Effector memory CD8-positive, alpha-beta T cell (primary cell): ENCODE data around the gene RUFY2.
"Not testable (repeated sequence)": the region's sequence is repeated elsewhere in the genome, so short reads cannot be mapped to it uniquely, and the experiment has no call there.

Source experiments
- ATAC-seq: fragments of 150-1000 bp; cut with Tn5 transposase; replicated peaks from 2 replicates; pipeline ENCODE4 v1.10.0; 2021; ENCODE audit warnings: mild to moderate bottlenecking, moderate library complexity
- DNase-seq, 3 experiments: peaks; one replicate each; pipeline ENCODE4 v3.0.0; 2021
- H3K27ac Mint-ChIP-seq, 2 donors: one replicate each; pipeline ENCODE4 v1.8.0; 2022; ENCODE audit warnings: mild to moderate bottlenecking in 2 of 2, mixed read lengths in 2 of 2, moderate library complexity in 2 of 2
- H3K27me3 Mint-ChIP-seq, 2 donors: one replicate each; pipeline ENCODE4 v1.8.0; 2022; ENCODE audit warnings: mixed read lengths in 2 of 2
- H3K36me3 Mint-ChIP-seq: one replicate; pipeline ENCODE4 v1.8.0; 2022; ENCODE audit warnings: mild to moderate bottlenecking, moderate library complexity, mixed read lengths; ENCODE audit not compliant: insufficient read depth
- H3K4me1 Mint-ChIP-seq, 2 donors: one replicate each; pipeline ENCODE4 v1.8.0; 2022; ENCODE audit warnings: low read depth in 2 of 2, mixed read lengths in 2 of 2
- H3K4me3 Mint-ChIP-seq, 2 donors: one replicate each; pipeline ENCODE4 v1.8.0; 2022; ENCODE audit warnings: mild to moderate bottlenecking in 2 of 2, mixed read lengths in 2 of 2, moderate library complexity in 2 of 2
- H3K9me3 Mint-ChIP-seq, 2 donors: one replicate each; pipeline ENCODE4 v1.8.0; 2022; ENCODE audit warnings: mixed read lengths in 2 of 2
- total RNA-seq, 9 experiments: gene quantifications; one replicate each; lab custom pipeline; 2026; lab: John Stamatoyannopoulos, UW

Gene RUFY2, protein sequence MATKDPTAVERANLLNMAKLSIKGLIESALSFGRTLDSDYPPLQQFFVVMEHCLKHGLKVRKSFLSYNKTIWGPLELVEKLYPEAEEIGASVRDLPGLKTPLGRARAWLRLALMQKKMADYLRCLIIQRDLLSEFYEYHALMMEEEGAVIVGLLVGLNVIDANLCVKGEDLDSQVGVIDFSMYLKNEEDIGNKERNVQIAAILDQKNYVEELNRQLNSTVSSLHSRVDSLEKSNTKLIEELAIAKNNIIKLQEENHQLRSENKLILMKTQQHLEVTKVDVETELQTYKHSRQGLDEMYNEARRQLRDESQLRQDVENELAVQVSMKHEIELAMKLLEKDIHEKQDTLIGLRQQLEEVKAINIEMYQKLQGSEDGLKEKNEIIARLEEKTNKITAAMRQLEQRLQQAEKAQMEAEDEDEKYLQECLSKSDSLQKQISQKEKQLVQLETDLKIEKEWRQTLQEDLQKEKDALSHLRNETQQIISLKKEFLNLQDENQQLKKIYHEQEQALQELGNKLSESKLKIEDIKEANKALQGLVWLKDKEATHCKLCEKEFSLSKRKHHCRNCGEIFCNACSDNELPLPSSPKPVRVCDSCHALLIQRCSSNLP
- 15.2 to 49.5 (median 20.2) reads per million in 9 experiments for total RNA-seq

DNA sequence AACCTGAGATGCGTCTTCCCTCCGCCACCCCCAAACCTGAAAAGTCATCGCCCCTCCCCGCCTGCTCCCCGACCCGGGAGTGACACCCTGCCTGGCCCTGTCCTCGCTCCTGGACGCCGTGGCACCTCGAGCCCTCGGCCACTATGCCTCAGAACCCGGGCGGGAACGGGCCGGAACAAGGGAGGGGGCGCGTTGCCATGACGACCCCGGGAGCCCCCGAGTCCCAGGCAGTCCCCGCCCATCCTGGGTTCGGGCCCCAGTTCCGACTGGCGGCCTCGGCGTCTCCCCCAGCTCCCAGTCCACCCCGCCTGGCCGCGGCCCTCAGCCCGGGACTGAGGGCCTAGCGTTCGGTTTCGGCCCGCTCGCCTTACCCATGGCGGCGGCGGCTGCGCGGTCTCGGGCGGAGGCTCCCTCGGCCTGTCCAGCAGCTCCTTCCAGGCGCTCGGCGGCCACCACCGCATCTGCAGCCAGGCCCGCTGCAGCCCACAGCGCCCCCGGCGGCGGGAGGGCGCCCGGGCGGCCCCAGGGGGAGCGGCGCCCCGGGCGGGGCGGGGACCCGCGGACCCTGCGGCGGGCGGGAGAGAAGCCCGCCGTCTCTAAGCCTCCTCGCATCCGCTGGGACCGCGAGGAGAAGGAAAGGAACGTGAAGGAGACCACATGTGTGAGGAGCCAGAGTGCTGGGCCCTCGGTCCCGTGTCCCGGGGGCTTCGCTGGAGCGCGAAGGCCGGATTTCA, at the start of gene RUFY2:
TSS of gene RUFY2 (minus strand) at position 463 of the 734 bp plus-strand sequence. CDS start at position 375, 88 bp downstream.
- peak within 1 kb of the TSS; percentile 92 for H3K27ac Mint-ChIP-seq
- no peaks in the 10 kb centered on the region for H3K27me3 Mint-ChIP-seq
- H3K9me3 Mint-ChIP-seq: no peaks in the 10 kb centered on the region
- DNase-seq: peak; percentile 68 to 78 (median 77)
- peaks cover 13 to 23% of the 10 kb centered on the region in 2 donors for H3K4me1 Mint-ChIP-seq
- peak; percentile 94 for ATAC-seq
- peak within 1 kb of the TSS; percentile 87 to 94 for H3K4me3 Mint-ChIP-seq
- peaks cover 7% of the 10 kb centered on the region for H3K36me3 Mint-ChIP-seq

DNA sequence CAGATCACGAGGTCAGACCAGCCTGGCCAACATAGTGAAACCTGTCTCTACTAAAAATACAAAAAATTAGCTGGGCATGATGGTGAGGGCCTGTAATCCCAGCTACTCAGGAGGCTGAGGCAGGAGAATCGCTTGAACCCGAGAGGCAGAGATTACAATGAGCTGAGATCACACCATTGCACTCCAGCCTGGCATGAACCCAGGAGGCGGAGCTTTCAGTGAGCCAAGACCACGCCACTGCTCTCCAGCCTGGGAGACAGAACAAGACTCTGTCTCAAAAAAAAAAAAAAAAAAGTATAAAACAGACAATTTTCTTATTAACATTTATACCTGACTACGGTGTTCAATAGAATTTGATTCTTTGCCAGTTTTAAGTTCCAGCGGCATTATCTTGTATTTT, 42.6 kb upstream of the RUFY2 start:
- not testable (repeated sequence) for H3K27ac Mint-ChIP-seq, DNase-seq, H3K9me3 Mint-ChIP-seq, H3K36me3 Mint-ChIP-seq, H3K27me3 Mint-ChIP-seq, H3K4me3 Mint-ChIP-seq, ATAC-seq, H3K4me1 Mint-ChIP-seq

DNA sequence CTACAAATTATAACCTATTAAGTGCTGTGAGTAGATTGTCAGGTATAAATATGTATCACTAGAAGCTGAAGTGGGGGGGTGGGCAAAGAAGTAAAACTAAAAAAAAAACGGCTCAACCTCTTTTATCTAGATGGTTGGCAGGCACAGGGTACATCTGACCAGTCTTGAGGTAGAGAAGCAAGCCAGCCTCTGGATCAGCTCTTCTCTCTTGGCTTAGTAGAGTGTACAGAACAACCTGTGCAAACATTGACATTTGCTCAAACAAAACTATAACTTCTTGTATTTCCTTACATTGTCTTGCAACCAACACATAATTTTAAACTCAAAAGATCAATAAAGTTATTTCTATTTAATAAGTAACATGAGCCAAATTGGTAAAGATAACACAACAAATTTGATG, 39.1 kb upstream of the RUFY2 start:
- DNase-seq (no peak), ATAC-seq (no peak)
- no peaks in the 10 kb centered on the region for H3K4me1 Mint-ChIP-seq
- H3K4me3 Mint-ChIP-seq: no peak overlapping the region
- no peaks in the 10 kb centered on the region for H3K27me3 Mint-ChIP-seq
- H3K9me3 Mint-ChIP-seq: no peaks in the 10 kb centered on the region
- H3K36me3 Mint-ChIP-seq: peaks cover 5% of the 10 kb centered on the region
- peak overlapping the region in 1 of 2 donors; percentile 17 for H3K27ac Mint-ChIP-seq

DNA sequence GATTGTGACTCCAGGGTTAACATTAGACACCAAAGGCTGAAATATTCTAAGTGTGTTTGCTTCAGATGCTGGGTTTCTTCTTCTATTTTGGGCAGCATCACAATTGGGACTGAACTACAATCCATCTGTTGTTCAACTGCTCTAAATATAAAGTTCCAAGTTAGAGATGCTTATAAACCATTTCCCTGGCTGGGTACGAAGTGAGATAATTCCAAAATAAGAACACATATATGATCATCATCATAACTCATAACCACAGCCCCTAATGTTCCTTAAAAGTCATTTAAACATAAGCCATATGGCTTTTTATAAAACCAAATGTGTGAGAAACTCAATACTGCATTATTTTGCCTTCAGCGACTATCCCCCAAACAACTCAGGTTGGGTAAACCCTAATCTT, 35.9 kb upstream of the RUFY2 start:
- no peak overlapping the region for H3K27ac Mint-ChIP-seq
- no peak for DNase-seq
- no peaks in the 10 kb centered on the region for H3K9me3 Mint-ChIP-seq
- no peak overlapping the region for H3K4me3 Mint-ChIP-seq
- H3K36me3 Mint-ChIP-seq: peaks cover 2% of the 10 kb centered on the region
- no peak for ATAC-seq
- no peaks in the 10 kb centered on the region for H3K4me1 Mint-ChIP-seq
- H3K27me3 Mint-ChIP-seq: no peaks in the 10 kb centered on the region

DNA sequence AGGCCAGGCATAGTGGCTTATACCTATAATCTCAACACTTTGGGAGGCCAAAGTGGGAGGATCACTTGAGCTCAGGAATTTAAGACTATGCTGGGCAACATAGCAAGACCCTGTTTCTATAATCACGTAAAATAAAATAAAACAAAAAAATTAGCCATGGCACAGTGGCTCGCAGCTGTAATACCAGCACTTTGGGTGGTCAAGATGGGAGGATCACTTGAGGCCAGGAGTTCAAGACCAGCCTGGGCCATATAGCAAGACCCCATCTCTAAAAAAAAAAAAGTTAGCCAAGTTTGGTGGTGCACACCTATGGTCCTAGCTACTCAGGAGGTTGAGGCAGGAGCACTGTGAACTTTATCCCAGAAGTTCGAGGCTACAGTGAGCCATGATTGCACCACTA, 33.8 kb upstream of the RUFY2 start:
- ATAC-seq: no peak
- H3K36me3 Mint-ChIP-seq: peaks cover 2% of the 10 kb centered on the region

DNA sequence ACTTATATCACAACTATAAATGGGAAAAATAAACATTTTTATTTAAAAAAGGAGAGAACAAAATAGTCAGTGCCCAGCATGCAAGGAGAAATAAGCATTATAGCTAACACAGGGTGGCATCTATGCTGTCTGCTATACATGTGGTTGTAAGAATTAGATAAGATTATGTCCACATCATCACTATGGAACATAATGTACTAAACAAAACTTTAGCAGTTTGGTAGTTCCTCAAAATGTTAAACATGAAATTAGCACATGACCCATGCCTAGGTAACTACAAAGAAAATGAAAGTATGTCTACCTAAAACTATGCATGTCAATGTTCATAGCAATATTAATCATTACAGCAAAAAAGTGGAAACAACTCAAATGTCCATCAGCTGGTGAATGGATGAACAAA, 28.7 kb upstream of the RUFY2 start:
- no peak for DNase-seq
- no peak overlapping the region for H3K4me3 Mint-ChIP-seq
- no peaks in the 10 kb centered on the region for H3K9me3 Mint-ChIP-seq
- H3K36me3 Mint-ChIP-seq: peaks cover 2% of the 10 kb centered on the region
- ATAC-seq: no peak
- H3K27me3 Mint-ChIP-seq: no peaks in the 10 kb centered on the region
- no peaks in the 10 kb centered on the region for H3K4me1 Mint-ChIP-seq
- H3K27ac Mint-ChIP-seq: no peak overlapping the region

More for the DNA sequence above, 33.8 kb upstream of the RUFY2 start:
- no peak overlapping the region for H3K27ac Mint-ChIP-seq
- no peaks in the 10 kb centered on the region for H3K27me3 Mint-ChIP-seq
- no peak overlapping the region for H3K4me3 Mint-ChIP-seq
- H3K9me3 Mint-ChIP-seq: no peaks in the 10 kb centered on the region
- no peak for DNase-seq
- no peaks in the 10 kb centered on the region for H3K4me1 Mint-ChIP-seq

DNA sequence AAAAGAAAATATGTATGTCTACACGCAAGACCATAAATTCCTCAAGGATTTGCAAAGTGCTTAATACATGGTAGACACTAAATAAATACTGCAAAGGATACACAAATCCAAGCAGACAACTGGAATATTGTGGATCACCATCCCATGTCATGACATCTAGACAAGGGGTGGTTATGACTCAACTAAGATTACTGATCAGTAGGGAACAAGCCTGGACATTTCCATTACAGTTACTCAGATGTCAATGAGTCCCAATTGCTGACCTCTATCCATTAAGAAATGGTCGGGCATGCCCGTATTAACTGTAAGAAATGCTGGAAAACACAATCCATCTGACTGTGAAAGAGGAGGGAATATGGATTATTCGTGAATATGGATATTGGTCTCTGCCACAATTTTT, 27.6 kb upstream of the RUFY2 start:
- DNase-seq (no peak), ATAC-seq (no peak)
- H3K4me1 Mint-ChIP-seq: no peaks in the 10 kb centered on the region
- H3K27me3 Mint-ChIP-seq: no peaks in the 10 kb centered on the region
- no peak overlapping the region for H3K27ac Mint-ChIP-seq
- no peaks in the 10 kb centered on the region for H3K9me3 Mint-ChIP-seq
- H3K4me3 Mint-ChIP-seq: no peak overlapping the region
- H3K36me3 Mint-ChIP-seq: peaks cover 2% of the 10 kb centered on the region

DNA sequence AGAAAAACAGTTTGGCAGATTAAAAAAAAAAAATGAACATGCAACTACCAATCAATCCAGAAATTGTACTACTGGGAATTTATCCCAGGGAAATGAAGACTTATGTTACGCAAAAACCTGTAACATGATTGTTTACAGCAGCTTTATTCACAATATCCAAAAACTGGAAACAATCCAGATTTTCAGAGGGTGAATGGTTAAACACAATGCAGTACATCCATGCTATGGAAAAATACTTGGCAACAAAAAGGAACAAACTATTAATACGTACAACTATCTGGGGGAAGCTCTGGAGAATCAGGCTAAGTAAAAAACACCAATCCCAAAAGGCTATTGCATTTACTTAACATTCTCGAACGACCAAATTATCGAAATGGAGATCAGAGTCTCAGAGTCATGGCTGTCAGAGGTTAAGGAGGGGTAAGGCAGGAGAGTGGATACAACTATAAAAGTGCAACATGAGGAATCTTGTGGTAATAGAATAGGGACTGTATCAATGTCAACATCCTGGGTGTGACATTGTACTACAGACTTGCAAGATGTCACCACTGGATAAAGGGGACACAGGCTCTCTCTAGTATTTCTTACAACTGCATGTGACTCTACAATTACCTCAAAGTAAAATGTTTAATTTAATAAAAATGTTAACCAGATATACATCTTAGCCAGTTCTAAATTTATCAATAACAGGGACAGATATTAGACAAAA, 21.5 kb upstream of the RUFY2 start:
- no peak overlapping the region for H3K4me3 Mint-ChIP-seq
- peaks cover 2 to 5% of the 10 kb centered on the region in 2 donors for H3K4me1 Mint-ChIP-seq
- H3K36me3 Mint-ChIP-seq: no peaks in the 10 kb centered on the region
- ATAC-seq (no peak), DNase-seq (no peak)
- H3K27me3 Mint-ChIP-seq: no peaks in the 10 kb centered on the region
- no peak overlapping the region for H3K27ac Mint-ChIP-seq
- H3K9me3 Mint-ChIP-seq: no peaks in the 10 kb centered on the region

DNA sequence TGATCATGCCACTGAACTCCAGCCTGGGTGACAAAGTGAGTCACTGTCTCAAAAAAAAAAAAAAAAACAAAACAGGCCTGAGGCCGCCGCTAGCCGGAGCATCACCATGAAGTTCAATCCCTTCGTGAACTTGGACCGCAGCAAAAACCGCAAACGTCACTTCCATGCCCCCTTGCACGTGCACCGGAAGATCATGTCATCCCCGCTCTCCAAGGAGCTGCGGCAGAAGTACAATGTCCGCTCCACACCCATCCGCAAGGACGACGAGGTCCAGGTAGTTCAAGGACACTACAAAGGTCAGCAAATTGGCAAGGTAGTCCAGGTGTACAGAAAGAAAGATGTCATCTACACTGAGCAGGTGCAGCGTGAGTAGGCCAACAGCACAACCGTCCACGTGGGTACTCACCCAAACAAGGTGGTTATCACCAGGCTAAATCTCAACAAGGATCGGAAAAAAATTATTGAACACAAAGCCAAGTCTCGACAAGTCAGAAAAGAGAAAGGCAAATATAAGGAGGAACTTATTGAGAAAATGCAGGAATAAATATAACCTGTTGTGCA, 17.5 kb upstream of the RUFY2 start:
- Mint-ChIP-seq H3K4me3 (no peak overlapping the region), H3K9me3 (no peaks in the 10 kb centered on the region), H3K36me3 (no peaks in the 10 kb centered on the region), H3K27me3 (no peaks in the 10 kb centered on the region), H3K27ac (no peak overlapping the region), H3K4me1 (peaks cover 6 to 10% of the 10 kb centered on the region in 2 donors)
- DNase-seq (no peak), ATAC-seq (no peak)

DNA sequence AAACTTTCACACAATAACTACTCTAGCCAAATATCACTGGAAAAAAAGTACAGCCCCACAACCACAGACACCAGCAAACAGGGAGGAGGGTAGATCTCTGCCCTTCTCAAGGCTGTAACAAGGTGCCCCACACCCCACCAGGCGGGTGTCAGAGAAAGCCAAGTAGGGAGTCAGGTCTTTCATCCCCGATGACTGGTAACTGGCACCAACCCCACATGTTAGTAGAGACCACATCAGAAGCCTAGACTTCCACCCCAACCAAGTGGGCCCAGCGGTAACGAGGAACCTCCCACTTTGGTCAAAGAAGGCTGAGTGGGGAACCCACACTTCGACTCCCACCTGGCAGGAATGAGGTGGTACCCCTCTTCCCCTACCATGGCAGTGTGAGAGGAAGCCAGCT, 16.4 kb upstream of the RUFY2 start:
- ATAC-seq: peak; percentile 71
- peaks cover 6 to 10% of the 10 kb centered on the region in 2 donors for H3K4me1 Mint-ChIP-seq
- H3K27ac Mint-ChIP-seq: peak overlapping the region; percentile 68 to 76
- no peaks in the 10 kb centered on the region for H3K36me3 Mint-ChIP-seq
- H3K9me3 Mint-ChIP-seq: no peaks in the 10 kb centered on the region
- DNase-seq: peak in 1 of 3 experiments; percentile 14
- H3K27me3 Mint-ChIP-seq: no peaks in the 10 kb centered on the region
- H3K4me3 Mint-ChIP-seq: peak overlapping the region in 1 of 2 donors; percentile 10

DNA sequence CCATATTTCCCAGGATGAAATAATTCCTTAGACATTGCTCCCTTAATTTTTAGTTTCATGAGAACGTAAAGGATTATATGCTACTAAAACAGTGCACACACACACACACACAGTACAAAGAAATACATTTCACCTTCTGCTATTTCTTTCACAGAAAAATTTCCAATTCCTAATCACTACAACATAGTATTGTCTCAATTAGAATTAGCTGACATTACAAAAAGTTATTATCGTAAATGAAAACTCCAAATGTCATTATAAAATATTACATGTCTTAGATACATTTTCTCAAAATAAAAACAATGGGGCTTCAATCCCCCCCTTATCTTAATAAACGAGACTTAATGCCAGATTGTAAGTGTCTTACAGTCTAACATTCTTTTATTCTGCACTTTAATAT, 12.3 kb upstream of the RUFY2 start:
- Mint-ChIP-seq H3K36me3 (no peaks in the 10 kb centered on the region), H3K4me3 (no peak overlapping the region), H3K27ac (no peak overlapping the region), H3K4me1 (peaks cover 6 to 10% of the 10 kb centered on the region in 2 donors), H3K9me3 (no peaks in the 10 kb centered on the region), H3K27me3 (no peaks in the 10 kb centered on the region)
- no peak for ATAC-seq
- DNase-seq: no peak

DNA sequence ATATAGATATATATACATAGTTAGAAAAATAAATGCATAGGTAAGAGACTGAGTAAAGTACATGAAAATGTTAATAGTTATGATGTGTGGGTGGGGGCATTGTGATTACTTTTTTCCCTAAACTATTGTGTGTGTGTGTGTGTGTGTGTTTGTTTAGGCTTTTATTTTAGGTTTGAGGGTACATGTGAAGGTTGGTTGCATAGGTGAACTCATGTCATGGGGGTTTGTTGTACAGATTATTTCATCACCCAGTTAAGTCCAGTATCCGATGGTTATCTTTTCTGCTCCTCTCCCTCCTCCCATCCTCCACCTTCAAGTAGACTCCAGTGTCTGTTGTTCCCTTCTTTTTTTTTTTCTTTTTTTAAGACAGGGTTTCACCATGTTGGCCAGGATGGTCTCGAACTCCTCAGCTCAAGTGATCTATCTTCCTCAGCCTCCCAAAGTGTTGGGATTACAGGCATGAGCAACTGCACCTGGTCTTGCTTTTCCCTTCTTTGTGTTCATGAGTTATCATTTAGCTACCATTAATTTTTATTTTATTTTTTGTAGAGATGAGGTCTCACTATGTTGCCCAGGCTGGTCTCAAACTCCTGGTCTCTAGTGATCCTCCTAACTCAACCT, 1.9 kb upstream of the RUFY2 start:
- H3K36me3 Mint-ChIP-seq: peaks cover 5% of the 10 kb centered on the region
- H3K4me3 Mint-ChIP-seq: no peak overlapping the region
- H3K4me1 Mint-ChIP-seq: peaks cover 13 to 23% of the 10 kb centered on the region in 2 donors
- no peaks in the 10 kb centered on the region for H3K9me3 Mint-ChIP-seq
- peak overlapping the region in 1 of 2 donors; percentile 42 for H3K27ac Mint-ChIP-seq
- H3K27me3 Mint-ChIP-seq: no peaks in the 10 kb centered on the region
- ATAC-seq (no peak), DNase-seq (no peak)
